ENCODE results near the gene TMEM8B.

The TMEM8B gene

DNA sequence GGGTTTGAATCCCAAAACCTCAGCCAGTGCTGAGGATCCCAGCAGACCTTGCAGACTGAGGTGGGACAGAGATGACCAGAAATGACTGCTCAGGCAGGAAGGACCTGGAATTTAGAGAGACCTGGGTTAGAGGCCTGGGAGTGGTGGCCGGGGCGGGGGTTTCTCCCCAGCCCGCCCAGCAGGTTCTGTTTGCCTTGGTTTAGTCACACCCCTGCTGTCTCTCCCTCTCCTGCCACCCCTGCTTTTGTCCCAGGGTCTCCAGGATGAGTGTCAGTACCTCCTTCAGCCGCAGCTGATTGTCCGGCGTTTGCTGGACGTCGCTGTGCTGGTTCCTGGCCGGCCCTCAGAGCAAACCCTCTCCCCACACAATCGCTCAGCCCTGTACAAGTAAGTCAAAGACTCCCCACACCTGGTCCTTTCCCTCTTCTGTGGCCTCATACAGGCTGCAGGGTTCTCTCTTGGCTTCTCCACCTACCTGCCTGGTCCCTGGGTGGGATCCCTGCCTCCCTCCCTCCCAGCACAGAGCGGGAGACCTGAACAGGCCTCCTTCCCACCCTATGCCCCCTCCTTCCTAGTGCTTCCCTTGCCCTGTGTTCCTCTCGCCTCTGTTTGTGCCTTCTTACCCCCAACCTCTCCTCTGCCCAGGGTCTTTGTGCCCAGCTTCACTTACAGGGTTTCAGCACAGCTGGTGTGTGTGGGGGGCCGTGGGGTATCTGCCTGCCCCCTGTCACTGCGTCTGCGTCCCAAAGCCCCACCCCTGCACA, 12.0 kb downstream of the TMEM8B start:
- no peak for DNase-seq

DNA sequence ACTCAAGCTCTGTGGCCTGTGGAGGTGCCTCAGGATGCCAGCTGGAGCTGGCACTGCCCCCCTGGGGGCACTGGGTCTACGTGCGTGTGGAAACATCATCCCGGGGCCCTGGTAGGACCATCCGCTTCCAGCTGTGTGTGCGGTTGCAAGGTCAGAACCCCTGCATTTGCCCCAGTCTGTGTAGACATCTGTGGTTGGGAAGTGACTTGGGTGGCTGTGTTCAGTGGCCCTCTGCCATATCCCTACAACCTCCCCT, 12.5 kb downstream of the TMEM8B start:
- no peak for DNase-seq

DNA sequence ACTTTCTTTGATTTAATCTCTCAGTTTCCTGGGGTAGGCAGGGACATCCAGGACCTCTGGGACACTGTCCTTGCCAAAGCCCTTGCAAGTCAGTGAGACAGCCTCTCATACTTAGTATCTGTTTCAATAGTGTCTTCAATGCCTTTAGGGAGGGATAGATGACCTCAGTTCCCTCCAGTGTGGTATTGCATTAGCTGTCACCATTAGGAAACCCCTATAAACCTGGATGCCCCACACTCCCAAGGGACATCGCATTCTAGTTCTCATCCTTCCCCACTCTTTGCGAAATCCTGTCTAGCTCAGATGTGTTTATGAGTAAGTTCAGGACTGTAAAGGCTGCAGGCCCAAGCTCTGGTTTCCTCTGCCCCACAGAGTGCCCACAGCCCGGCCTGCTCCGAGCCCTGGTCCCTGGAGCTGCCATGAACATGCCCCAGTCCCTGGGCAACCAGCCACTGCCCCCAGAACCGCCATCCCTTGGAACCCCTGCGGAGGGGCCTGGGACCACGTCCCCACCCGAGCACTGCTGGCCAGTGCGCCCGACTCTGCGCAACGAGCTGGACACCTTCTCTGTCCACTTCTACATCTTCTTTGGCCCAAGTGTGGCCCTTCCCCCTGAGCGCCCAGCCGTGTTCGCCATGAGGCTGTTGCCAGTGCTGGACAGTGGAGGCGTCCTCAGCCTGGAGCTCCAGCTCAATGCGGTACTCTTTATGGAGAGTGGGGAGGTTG, 13.2 kb downstream of the TMEM8B start:
- DNase-seq, result no peak

DNA sequence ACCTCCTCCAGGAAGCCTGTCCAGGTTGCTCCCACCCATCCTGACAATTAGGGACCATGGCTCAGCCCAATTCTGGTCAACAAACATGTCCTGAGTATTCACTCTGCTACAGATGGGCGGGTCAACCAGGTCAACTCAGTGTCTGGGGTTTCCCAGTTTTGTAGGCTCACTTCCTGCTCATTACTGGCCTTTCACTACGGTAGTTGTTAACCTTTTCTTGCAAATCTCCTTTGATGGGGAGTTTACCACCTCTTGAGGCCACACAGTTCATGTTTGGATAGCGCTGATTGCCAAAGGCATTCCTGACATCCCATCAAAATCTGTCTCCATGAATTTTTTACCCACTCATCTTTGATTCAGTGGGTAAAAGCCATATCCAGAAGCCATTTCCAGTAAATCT, 13.8 kb downstream of the TMEM8B start:
- DNase-seq, result no peak

DNA sequence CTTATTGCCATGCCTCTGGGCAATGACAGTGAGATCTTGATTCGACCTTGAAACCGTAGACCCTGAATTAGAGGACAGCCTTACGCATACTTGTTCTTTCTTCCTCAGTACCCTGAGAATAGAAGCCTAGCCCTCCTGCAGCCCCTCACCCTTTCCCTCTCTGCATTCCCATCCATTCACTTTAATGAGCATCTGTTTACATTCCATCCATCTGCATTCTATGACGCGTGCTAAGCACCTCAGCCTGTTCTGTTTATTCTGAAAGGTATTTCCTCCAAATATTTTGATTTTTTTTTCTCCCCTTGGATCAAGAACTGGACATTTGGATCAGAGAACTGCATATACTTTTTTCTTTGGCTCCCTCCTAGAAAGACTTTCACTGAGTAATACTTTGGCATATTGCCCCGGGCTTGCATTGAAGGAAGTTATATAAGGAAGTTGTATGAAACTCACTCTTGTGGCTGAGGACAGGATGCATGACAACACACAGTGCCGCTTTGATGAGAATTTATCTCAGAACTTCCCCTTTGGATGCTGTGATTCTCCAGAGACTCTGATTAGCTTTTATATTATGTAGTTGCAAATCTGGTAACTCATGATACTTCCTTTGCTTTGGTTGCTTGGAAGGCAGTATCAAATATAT, 15.7 kb downstream of the TMEM8B start:
- no peak for DNase-seq

DNA sequence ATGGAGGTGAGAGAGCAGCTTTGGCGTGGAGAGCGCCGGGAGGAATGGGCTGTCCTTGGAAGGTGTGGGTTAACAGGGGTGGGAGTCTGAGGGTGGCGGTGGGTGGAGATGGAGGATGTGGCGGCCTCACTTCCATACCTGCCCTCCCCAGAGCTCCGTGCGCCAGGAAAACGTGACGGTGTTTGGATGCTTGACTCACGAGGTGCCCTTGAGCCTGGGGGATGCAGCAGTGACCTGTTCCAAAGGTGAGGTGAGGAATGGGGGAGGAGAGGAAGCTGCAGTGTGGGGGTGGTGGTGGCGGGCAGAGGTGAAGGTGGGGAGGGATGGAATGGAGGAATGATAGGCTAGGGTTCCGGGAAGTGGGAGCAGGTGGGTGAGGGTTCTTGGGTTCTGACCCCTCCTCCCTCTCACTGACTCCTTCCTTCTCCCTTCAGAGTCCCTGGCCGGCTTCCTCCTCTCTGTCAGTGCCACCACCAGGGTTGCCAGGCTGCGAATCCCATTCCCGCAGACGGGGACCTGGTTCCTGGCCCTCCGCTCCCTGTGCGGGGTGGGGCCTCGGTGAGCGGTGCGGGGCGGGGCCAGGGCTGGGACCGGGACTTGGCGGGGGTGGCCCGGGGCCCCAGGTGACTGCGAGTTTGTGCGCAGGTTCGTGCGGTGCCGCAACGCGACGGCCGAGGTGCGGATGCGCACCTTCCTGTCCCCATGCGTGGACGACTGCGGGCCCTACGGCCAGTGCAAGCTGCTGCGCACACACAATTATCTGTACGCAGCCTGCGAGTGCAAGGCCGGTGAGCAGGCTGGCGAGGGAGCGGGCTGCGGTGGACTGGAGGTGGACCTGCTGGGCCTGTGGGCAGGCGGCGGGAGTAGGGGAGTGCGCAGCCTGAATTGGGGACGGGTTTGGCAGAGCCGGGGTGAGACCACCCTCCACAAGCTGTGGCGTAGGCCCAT, 17.1 kb downstream of the TMEM8B start:
- no peak for DNase-seq

DNA sequence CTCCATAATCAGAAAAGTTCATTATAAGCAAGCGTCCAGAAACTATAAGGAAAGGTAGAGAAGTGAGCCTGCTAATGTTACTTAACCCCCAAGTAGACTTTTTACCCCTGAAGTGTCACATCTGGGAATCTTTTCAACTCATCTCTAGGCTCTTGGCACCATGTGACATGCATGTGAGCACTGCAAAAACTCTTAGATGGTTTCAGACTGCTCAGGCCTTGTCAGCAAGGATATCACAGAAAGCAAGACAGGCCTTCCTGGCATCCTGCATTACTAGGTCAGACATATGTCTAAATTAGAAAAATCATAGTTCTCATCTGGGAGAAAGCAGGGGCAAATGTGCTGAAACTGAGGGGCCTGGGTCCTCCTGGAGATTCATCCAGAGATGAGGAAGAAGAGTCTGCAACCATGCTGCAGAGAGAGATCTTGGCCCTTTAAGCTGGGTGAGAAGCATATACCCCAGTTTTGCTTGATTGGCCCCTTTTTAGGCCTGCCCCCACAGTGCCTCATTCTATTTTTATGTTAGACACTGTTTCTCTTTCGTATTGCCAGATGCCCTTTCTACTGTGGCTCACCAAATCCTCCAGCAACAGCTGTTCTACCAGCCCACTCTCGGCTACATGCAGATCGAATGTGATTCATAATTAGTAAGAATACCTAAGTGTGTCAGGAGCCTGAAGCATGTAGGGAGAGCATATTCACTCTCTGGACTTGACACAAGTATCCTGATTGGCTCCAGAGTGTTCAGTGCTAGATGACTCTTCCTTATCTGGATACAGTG, 19.0 kb downstream of the TMEM8B start:
- no peak for DNase-seq

DNA sequence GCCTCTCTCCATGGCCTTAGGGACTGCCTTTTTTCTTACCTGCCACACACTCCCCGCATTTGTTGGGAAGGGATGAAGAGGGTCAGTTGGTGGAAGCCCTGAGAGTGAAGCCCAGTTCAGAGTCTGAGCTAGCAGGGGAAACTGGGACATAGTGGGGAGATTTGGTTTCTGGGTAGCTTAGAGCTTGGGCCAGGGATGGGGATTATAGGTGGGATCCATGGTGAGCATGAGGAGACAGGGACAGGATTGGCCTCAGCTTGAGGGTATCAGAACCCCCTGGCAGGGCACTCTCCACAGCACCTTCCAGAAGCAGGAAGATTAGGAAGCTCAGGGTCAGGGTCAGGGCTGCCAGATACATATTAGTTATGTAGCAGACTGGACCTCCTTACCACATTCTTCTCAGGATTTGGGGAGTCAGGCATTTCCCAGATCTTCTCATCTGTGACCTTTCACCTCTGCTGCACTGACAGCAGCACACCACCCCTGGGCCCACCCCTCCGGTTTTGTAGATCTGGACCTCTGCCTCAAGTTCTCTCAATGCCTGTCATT, 23.3 kb downstream of the TMEM8B start:
- no peak for DNase-seq

DNA sequence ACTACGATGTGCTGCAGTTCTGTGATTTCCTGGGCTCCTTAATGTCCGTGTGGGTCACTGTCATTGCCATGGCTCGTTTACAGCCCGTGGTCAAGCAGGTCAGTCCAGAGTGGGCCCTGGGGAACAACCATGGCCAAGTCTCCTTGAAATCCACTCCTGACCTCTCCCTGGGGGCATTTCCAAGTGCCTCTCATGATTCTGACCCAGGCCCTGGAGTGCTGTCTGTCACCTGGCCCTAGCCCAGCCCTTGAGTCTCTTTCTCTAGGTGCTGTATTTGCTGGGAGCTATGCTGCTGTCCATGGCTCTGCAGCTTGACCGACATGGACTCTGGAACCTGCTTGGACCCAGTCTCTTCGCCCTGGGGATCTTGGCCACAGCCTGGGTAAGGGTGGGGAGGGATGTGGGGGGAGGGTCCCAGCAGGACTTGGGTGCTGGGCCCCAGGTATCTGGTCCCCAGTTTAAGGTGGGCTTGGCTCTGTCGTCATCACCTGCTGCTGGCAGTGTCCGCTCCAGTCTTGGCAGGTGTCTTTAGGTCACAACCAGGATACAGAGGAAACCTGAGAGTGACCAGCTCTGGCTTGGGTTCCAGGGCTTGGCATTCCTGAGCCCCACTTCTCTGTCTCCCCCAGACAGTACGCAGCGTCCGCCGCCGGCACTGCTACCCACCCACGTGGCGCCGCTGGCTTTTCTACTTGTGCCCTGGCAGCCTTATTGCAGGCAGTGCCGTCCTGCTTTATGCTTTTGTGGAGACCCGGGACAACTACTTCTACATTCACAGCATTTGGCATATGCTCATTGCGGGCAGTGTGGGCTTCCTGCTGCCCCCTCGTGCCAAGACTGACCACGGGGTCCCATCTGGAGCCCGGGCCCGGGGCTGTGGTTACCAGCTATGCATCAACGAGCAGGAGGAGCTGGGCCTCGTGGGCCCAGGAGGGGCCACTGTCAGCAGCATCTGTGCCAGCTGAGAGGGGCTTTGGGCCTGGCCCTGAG, 24.1 kb downstream of the TMEM8B start:
- DNase-seq, result no peak

DNA sequence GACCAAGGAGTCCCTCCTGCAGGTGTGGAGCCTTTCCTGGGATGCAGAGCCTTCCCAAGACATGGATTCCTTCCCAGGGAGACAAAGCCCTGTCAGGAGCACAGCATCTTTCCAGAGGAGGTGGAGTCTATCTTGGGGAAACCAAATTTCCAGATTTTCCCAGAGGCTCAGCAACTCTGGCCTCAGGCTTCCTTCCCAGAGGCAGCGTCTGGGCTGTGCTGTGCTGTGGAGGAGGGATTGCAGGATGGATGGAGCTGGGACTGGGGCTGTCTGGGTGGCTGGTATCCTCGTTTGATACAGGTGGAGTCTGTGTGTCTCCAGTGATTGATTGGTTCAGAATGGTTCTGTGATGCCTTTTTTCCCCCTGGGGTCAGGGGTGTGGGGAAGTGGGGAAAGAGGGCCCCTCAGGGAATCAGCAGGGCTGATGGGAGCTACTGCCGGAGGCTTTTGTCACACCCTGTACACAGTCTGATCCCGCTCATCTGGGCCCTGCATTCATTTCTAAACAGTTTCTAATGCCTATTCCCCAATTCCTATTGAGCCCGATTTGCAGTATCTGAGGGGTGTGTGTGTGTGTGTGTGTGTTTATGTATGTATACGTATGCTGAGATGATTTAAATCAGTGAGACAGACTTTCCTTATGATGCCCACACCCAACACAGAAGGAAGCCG, 25.2 kb downstream of the TMEM8B start:
- no peak for DNase-seq

DNA sequence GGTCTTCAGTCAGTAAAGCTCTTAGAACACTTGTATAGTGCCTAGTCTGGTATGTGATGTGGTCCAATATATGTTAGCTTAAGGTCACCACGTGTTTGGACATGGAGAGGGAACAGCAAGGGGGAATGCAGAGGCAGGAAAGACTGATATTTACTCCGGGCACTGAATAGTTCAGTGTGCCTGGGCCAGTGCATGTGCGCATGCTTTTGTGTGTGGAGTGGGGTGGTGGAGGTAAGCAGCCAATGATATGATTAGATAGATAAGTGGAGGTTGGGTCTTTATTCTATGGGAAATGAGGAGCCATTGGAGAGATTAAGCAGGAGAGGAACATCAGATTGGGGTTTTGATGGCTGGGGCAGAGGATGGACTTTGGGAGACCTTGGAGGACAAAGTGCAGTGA, 27.2 kb downstream of the TMEM8B start:
- no peak for DNase-seq

DNA sequence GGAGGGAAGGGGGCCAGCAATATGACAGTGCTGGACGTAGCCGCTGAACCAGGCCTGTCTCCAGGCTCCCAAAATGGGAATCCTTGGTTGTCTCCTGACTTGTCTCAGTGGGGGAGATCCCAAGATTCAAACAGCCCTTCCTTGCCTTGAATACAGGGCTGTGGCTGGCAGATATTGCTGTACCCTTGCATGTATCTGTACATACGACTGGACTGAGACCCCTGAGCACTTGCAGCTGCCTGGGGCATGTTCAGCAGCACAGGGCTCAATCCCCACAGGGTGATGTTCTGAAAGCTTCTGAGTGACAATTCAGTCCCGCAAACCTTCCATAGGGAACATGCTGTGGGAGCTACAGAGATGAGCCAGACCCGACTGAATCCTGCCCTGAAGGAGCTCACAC, 27.9 kb downstream of the TMEM8B start:
- no peak for DNase-seq

DNA sequence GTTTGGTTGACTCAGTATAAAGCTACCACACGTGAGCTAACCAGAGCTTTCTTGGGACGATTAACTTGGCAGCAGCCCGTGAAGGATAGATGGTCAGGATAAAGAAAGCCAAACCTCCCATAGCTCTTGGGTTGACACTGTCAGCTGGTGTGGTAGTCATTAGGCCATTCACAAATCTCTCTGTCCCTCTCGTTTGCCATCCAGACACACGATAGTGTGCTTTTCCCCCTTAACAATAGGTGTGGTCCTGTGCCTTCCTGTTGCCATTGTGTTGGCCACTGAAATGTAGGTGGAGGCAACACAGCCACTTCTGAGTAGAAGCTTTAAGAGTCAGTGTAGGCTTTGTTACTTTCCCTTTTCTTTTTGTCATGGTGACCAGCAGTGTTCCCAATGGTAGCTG, 29.4 kb downstream of the TMEM8B start:
- no peak for DNase-seq

DNA sequence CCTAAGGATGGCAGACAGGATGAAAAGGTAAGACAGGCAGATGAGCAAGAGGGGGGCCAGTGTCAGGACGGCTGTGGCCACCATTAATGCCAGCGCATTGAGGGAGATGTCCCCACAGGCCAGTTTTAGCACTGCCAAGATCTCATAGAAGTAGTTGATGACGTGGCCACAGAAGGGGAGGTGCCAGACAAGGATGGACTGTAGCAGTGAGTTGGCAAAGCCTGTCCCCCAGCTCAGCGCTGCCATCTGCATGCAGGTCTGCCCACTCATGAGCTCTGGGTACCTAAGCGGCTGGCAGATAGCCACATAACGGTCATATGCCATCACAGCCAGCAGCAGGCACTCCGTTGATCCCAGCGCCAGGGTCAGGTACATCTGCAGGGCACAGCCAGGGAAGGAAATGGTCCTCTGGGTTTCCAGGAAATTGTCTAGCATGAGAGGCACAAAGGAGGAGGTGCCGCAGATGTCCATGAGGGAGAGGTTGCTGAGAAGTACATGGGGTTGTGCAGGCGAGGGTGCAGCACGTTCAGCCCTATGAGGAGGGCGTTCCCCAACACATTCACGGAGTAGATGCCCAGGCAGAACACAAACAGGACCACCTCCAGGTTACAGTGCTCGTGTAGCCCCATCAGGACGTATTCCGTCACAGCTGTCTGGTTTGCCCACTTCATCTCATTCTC, 30.4 kb downstream of the TMEM8B start:
- DNase-seq, result no peak

DNA sequence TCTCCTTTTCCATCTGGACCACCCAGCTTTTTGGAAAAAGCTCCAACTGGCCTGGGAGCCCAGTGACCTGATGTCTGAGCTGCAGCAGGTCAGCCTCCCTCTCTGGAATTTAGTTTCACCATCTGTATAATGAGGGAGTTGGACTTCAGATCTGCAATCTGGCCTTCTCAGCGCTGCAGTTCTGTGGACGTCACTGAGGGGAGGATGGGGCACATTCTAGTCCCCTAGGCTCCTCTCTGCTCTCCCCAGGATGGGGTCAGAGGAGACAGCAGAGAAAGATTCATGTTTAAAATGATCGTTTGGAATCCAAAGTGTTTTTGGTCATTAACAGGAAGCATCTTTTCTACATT, 30.9 kb downstream of the TMEM8B start:
- DNase-seq, result no peak

DNA sequence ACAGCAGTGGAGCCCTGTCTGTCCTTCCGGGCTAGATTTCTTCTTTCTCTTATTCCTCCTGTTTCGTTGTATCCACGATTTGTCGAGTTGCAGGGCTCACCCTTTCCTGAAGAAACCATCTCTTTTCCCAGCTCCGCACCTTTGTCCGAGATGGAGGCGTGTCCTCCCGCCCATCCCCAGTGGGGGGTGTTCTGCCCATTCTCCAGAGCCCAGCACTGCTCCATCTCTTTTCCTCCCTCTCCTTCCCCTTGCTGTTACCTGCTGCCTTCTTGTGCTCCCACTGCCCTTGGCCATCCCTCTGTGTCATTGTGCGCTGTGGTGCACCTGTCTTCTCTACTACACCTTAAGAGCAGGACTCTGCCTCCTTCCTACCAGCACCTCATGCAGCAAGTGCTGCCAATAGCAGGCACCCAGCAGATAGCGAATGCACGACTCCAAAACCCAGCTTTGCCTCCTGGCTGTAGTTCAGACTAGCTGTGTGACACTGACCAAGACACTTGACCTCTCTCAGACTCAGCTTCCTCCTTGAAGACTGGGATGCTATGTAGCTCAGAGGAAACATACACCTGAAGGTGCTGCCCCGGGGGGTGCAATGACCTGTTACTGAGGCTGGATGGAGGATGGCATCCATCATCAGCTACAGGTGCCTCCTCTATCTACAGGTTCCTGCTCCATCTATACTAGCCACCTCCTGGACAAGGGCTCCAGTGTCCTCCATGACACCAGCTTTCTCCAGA, 32.3 kb downstream of the TMEM8B start:
- no peak for DNase-seq

DNA sequence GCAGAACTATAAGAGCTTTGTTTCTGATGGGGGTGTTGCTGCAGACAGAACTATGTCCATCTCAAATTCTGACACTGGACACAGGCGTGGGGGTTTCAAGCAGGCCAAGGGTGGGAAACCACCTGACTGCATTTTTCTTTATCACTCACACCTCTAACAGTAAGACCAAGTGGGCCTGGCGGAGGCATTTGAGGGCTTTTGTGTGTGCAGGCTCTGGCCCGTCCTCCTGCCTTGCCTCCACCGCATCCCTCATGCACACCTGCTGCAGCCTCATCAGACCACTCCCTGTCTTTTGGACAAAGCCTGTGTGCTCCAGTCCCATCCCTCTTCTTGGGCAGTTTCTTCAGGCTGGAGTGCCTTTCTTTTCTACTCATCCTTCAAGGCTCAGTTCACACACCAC, 33.3 kb downstream of the TMEM8B start:
- DNase-seq, result no peak

DNA sequence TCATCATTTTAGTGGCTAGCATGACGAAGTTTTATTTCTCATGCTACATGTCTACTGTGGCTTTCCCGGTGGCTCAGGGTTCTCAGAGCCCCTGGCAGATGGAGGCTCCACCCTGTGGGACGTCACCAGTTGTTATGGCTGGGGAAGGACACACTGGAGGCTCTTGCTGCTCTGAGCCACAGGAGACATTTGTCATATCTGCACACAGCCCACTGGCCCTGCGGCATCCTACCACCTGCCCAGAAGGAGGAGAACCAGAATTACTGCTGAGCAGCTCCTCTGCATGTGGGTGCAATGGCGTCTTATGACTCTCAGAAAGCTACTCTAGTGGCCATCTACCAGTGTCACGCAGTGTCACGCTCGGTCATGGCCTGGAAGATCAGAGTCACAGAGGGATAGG, 34.6 kb downstream of the TMEM8B start:
- DNase-seq, result no peak

DNA sequence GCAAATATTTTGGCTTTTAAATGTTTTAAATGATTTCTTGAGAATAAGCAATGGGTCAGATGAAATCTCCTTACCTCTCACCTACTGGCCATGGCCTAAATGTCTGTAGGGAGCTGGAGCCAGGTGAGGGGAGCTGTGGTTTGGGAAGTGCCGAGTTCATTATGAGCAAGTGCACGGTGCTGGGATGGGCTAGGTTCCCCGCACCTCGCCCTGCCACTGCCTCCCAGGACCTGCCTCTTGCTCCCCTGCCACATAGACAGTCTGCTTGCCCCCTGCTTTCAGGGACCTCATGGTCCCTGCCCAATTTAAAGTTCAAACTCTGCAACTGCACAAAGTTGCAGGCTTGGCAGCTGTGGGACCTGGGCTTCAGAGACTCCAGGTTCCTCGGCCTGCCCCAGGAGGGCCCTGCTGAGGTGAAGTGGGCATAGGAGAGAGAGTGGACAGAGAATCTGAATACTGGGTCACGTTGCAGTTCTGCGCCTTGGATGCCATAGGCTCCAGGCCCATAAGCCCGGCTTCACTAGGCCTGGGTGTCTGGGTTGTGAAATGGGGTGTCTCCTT, 35.7 kb downstream of the TMEM8B start:
- DNase-seq, result no peak

Data from NCI-H1930 (cell line).